ENCODE data around the gene VPS35L.
A peak's percentile ranks its signal among the peaks of the same experiment; 100 is the strongest.
"Not testable (repeated sequence)": the region's sequence is repeated elsewhere in the genome, so short reads cannot be mapped to it uniquely, and the experiment has no call there.

The VPS35L gene

GRCh38 chr16:19654147-19654546 lies 98.6 kb downstream of the VPS35L start:
- peak in 1 of 51 donors; percentile 13 for DNase-seq

GRCh38 chr16:19655242-19655777 lies 99.8 kb downstream of the VPS35L start:
- DNase-seq, result peak in 3 of 51 donors; percentile 7 to 20 (median 16)

GRCh38 chr16:19657831-19658230 lies 102.3 kb downstream of the VPS35L start:
- no peak for DNase-seq

- peak in 10 of 51 donors; percentile 8 to 49 (median 18) for DNase-seq
Observed at GRCh38 chr16:19659554-19659953, 104.1 kb downstream of the VPS35L start.

GRCh38 chr16:19660432-19660831 lies 104.9 kb downstream of the VPS35L start:
- no peak for DNase-seq

- no peak for DNase-seq
Observed at GRCh38 chr16:19662351-19662750, 106.8 kb downstream of the VPS35L start.

- DNase-seq, result no peak
Observed at GRCh38 chr16:19664166-19664565, 108.7 kb downstream of the VPS35L start.

- DNase-seq, result not testable (repeated sequence)
Observed at GRCh38 chr16:19665313-19665712, 109.8 kb downstream of the VPS35L start.

- peak in 27 of 51 donors; percentile 2 to 75 (median 32) for DNase-seq
Observed at GRCh38 chr16:19666477-19666876, 111.0 kb downstream of the VPS35L start.

- DNase-seq, result no peak
Observed at GRCh38 chr16:19672378-19672777, 116.9 kb downstream of the VPS35L start.

GRCh38 chr16:19674485-19674884 lies 119.0 kb downstream of the VPS35L start:
- DNase-seq, result no peak

- peak in 1 of 51 donors; percentile 50 for DNase-seq
Observed at GRCh38 chr16:19677402-19677801, 121.9 kb downstream of the VPS35L start.

GRCh38 chr16:19678804-19679203 lies 123.3 kb downstream of the VPS35L start:
- no peak for DNase-seq

GRCh38 chr16:19679281-19679680 lies 123.8 kb downstream of the VPS35L start:
- not testable (repeated sequence) for DNase-seq

GRCh38 chr16:19680881-19681340 lies 125.4 kb downstream of the VPS35L start:
- no peak for DNase-seq

GRCh38 chr16:19681637-19682036 lies 126.1 kb downstream of the VPS35L start:
- DNase-seq, result peak in 1 of 51 donors; percentile 36

- DNase-seq, result no peak
Observed at GRCh38 chr16:19683453-19684236, 128.1 kb downstream of the VPS35L start.

GRCh38 chr16:19685176-19685575 lies 129.7 kb downstream of the VPS35L start:
- DNase-seq, result no peak

GRCh38 chr16:19687279-19687678 lies 131.8 kb downstream of the VPS35L start:
- DNase-seq, result no peak

- no peak for DNase-seq
Observed at GRCh38 chr16:19688396-19689024, 133.0 kb downstream of the VPS35L start.

GRCh38 chr16:19689342-19689741 lies 133.8 kb downstream of the VPS35L start:
- no peak for DNase-seq

GRCh38 chr16:19690196-19690595 lies 134.7 kb downstream of the VPS35L start:
- DNase-seq, result no peak

Measured in hypothalamus (tissue), 51 donors.